HL-60 (cell line): Measurements from ENCODE around the gene CFAP43.

ENCODE experiments used
- POLR2AphosphoS5 ChIP-seq: IDR thresholded peaks from 2 replicates; pipeline ENCODE4 v1.6.1; 2012; ENCODE audit warnings: low read depth
- REST ChIP-seq: IDR thresholded peaks from 2 replicates; pipeline ENCODE4 v1.6.1; 2012; ENCODE audit warnings: low read depth; ENCODE audit not compliant: insufficient replicate concordance
- TF ChIP-seq, protein P1 (sequence below): IDR thresholded peaks from one replicate; pipeline ENCODE4 v1.5.1; 2011; ENCODE audit warnings: low read length, control low read depth, inconsistent platforms; ENCODE audit not compliant: insufficient read depth

GRCh38 chr10:104104418-104104817, 127.7 kb downstream of the CFAP43 start:
- TF ChIP-seq, protein P1, sequence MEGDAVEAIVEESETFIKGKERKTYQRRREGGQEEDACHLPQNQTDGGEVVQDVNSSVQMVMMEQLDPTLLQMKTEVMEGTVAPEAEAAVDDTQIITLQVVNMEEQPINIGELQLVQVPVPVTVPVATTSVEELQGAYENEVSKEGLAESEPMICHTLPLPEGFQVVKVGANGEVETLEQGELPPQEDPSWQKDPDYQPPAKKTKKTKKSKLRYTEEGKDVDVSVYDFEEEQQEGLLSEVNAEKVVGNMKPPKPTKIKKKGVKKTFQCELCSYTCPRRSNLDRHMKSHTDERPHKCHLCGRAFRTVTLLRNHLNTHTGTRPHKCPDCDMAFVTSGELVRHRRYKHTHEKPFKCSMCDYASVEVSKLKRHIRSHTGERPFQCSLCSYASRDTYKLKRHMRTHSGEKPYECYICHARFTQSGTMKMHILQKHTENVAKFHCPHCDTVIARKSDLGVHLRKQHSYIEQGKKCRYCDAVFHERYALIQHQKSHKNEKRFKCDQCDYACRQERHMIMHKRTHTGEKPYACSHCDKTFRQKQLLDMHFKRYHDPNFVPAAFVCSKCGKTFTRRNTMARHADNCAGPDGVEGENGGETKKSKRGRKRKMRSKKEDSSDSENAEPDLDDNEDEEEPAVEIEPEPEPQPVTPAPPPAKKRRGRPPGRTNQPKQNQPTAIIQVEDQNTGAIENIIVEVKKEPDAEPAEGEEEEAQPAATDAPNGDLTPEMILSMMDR, result no peak
- TF ChIP-seq REST, result no peak
- no peak for TF ChIP-seq POLR2AphosphoS5
